GM12864 (cell line): ENCODE data around the gene ITGA3.

Experiments used
- DNase-seq: peaks from one replicate; pipeline ENCODE4 v3.0.0-alpha.2; 2011; ENCODE audit warnings: low read depth
- H3K4me3 ChIP-seq: 2 replicates; pipeline ENCODE4 v1.5.1; 2011; ENCODE audit warnings: mild to moderate bottlenecking, low read depth, low read length, control low read depth
- CTCF ChIP-seq: IDR thresholded peaks from 2 replicates; pipeline ENCODE4 v1.5.1; 2011; ENCODE audit warnings: low read depth, mild to moderate bottlenecking, moderate library complexity, low read length, control low read depth, inconsistent platforms; ENCODE audit errors: missing control alignments

ITGA3 gene

GRCh38 chr17:50101346-50102163, 45.6 kb downstream of the ITGA3 start:
- TF ChIP-seq CTCF = no peak
- H3K4me3 ChIP-seq = no peak overlapping the region
- no peak for DNase-seq

- no peak for DNase-seq
- H3K4me3 ChIP-seq = no peak overlapping the region
- TF ChIP-seq CTCF = no peak
These were observed 46.5 kb downstream of the ITGA3 start for GRCh38 chr17:50102164-50102991.

GRCh38 chr17:50103252-50103651, 47.3 kb downstream of the ITGA3 start:
- H3K4me3 ChIP-seq = no peak overlapping the region
- no peak for TF ChIP-seq CTCF
- no peak for DNase-seq

GRCh38 chr17:50103941-50104340, 48.0 kb downstream of the ITGA3 start:
- no peak for DNase-seq
- no peak overlapping the region for H3K4me3 ChIP-seq
- TF ChIP-seq CTCF = no peak

GRCh38 chr17:50105811-50106210, 49.9 kb downstream of the ITGA3 start:
- no peak for TF ChIP-seq CTCF
- DNase-seq = no peak
- H3K4me3 ChIP-seq = no peak overlapping the region

GRCh38 chr17:50106393-50107131, 50.7 kb downstream of the ITGA3 start:
- H3K4me3 ChIP-seq = no peak overlapping the region
- DNase-seq = no peak
- TF ChIP-seq CTCF = no peak
